ENCODE data around the gene NKAIN1.
"Not testable (repeated sequence)": the region's sequence is repeated elsewhere in the genome, so short reads cannot be mapped to it uniquely, and the experiment has no call there.

DNA sequence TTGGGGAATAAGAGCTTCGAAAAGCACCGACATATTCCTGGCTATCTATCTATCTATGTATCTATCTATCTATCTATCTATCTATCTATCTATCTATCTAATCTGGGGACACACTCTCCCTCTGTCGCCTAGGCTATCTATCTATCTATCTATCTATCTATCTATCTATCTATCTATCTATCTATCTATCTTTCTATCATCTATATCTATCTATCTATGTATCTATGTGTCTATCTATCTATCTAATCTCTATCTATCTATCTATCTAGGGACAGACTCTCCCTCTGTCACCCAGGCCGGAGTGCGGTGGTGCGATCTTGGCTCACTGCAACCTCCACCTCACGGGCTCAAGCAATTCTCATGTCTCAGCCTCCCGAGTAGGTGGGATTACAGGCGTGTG lies 42.7 kb upstream of the NKAIN1 start:
- TF ChIP-seq, protein P1, sequence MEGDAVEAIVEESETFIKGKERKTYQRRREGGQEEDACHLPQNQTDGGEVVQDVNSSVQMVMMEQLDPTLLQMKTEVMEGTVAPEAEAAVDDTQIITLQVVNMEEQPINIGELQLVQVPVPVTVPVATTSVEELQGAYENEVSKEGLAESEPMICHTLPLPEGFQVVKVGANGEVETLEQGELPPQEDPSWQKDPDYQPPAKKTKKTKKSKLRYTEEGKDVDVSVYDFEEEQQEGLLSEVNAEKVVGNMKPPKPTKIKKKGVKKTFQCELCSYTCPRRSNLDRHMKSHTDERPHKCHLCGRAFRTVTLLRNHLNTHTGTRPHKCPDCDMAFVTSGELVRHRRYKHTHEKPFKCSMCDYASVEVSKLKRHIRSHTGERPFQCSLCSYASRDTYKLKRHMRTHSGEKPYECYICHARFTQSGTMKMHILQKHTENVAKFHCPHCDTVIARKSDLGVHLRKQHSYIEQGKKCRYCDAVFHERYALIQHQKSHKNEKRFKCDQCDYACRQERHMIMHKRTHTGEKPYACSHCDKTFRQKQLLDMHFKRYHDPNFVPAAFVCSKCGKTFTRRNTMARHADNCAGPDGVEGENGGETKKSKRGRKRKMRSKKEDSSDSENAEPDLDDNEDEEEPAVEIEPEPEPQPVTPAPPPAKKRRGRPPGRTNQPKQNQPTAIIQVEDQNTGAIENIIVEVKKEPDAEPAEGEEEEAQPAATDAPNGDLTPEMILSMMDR (IDR thresholded peaks at IDR 0.05; ENCODE audit: borderline replicate concordance, extremely low read depth, low read length, poor library complexity, severe bottlenecking), result not testable (repeated sequence)
- not testable (repeated sequence) for TF ChIP-seq EZH2 (IDR thresholded peaks at IDR 0.05; ENCODE audit: borderline replicate concordance, low read depth, low read length, severe bottlenecking)
